Activated CD4-positive, alpha-beta T cell treated with anti-CD3 and anti-CD28 coated beads, Interleukin-2, Interleukin-4, amounts not matched to agents 100 ng/mL and 50 ng/mL, durations not matched to agents 16 hours and 8 hours (primary cell): Measurements from ENCODE around the gene FREY1.

ENCODE experiments used
- DNase-seq: peaks from one replicate; pipeline ENCODE4 v3.0.0-alpha.2; 2020; ENCODE audit warnings: low spot score

FREY1 gene

GRCh38 chr11:45928535-45929215, 21.6 kb upstream of the FREY1 start:
- DNase-seq = no peak

GRCh38 chr11:45927684-45928413, 20.8 kb upstream of the FREY1 start:
- DNase-seq = no peak

DNA sequence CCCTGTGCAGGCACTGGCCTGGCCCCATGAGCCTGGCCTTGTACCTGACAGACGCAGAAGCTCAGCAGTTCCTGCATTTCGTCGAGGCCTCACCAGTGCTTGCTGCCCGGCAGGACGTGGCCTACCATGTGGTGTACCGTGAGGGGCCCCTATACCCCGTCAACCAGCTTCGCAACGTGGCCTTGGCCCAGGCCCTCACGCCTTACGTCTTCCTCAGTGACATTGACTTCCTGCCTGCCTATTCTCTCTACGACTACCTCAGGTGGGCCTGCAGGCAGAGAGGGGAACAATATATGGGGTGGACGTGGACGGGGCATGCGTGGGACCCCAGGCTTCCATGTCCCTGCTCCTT, 20.2 kb upstream of the FREY1 start:
- DNase-seq = no peak

- no peak for DNase-seq
Measured at GRCh38 chr11:45926536-45927331, 19.7 kb upstream of the FREY1 start.

DNA sequence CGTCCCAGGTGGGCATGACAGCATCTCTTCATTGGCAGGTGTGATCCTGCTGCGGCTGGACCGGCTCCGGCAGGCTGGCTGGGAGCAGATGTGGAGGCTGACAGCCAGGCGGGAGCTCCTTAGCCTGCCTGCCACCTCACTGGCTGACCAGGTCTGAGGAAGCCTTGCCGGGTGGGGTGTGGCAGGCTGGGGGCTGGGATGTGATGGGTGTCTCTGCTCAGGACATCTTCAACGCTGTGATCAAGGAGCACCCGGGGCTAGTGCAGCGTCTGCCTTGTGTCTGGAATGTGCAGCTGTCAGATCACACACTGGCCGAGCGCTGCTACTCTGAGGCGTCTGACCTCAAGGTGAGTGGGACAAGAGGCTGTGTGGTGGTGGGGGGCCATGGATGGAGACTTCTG, 18.9 kb upstream of the FREY1 start:
- DNase-seq = no peak

DNA sequence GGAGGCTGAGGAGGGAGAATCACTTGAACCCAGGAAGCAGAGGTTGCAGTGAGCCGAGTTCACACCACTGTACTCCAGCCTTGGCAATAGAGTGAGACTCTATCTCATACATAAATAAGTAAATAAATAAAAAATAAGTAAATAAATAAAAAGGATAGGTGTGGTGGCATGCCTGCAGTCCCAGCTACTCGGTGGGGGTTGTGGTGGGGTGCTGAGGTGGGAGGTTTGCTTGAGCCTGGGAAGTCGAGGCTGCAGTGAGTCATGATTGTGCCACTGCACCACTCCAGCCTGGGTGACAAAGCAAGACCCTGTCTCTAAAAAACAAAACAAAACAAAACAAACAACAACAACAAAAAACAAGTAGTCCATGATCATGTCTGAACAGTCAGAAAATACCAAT, 18.5 kb upstream of the FREY1 start:
- DNase-seq = no peak

GRCh38 chr11:45924927-45925326, 17.9 kb upstream of the FREY1 start:
- DNase-seq = no peak

GRCh38 chr11:45924036-45924915, 17.2 kb upstream of the FREY1 start:
- DNase-seq = no peak

GRCh38 chr11:45922425-45923082, 15.5 kb upstream of the FREY1 start, which contains the start of gene LARGE2:
LARGE2 (plus strand) TSS chr11:45922656; CDS start chr11:45922883, 227 bp downstream.
- DNase-seq = no peak

- DNase-seq = no peak
Measured at GRCh38 chr11:45921561-45922424, 14.7 kb upstream of the FREY1 start.

DNA sequence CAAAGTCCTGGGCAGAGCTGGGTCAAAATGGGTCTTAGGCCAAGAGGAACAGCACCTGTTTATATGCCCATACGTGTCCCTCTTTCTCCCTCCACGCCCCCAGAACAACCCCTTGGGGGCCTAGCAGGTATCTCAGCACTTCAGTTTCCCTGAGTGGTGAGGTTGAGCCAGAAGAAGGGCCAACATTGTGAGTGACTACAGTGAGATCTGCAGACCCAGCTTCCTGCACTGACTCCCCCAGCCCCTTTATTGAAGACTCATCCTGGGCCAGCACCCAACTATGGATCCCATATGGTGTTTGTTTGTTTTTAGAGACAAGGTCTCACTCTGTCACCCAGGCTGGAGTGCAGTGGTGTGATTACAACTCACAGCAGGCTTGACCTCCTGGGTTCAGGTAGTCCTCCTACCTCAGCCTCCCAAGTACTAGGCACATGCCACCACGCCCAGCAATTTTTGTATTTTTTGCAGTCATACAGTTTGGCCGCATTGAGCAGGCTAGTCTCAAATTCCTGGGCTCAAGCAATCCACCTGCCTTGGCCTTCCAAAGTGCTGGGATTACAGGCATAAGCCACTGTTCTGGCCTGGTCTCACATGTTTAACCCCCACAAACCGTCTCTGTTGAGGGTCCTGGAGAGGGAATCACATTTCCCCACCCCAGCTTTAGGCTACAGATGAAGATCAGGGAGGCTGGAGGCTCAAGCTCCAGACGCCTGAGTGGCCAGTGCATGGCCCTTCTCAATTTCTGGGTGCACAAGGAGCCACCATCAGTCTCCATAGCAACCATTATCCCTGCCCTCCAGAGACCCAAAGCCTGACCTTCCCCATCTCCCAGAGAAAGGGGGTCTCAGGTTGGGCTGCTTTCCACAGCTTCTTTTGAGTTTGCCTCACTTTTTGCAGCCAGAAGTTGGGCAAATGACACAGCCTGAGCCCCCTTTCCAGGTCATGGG, 13.7 kb upstream of the FREY1 start:
- DNase-seq = no peak

DNA sequence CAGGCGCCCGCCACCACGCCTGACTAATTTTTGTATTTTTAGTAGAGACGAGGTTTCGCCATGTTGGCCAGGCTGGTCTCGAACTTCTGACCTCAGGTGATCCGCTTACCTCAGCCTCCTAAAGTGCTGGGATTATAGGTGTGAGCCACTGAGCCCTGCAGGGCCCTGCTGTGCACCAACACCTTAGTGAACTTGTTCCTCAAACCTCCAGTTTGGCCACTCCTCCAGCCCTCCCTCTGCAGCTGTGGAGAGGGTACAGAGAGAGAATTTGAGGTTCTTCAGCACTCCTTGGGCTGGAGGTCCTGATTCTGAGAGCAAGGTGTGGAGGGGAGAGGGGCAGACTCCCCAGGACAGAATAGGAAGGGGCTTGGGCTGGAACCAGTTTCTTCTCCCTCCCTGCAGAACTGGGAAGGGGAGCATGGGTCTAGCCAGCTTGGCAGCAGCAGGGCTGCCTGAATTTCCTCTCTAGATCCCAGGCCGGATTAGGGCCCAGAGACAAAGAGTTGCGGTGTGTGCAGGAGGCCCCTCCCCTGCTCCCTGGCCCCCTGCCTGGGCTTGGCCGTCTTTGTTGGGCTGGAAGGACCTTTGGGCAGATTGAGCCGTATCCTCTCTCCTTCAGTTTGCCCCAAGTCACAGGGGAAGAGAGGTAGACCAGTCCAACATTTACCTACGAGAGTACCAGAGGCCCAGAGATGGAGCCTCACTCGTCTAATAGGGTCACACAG, 12.9 kb upstream of the FREY1 start:
- no peak for DNase-seq

DNA sequence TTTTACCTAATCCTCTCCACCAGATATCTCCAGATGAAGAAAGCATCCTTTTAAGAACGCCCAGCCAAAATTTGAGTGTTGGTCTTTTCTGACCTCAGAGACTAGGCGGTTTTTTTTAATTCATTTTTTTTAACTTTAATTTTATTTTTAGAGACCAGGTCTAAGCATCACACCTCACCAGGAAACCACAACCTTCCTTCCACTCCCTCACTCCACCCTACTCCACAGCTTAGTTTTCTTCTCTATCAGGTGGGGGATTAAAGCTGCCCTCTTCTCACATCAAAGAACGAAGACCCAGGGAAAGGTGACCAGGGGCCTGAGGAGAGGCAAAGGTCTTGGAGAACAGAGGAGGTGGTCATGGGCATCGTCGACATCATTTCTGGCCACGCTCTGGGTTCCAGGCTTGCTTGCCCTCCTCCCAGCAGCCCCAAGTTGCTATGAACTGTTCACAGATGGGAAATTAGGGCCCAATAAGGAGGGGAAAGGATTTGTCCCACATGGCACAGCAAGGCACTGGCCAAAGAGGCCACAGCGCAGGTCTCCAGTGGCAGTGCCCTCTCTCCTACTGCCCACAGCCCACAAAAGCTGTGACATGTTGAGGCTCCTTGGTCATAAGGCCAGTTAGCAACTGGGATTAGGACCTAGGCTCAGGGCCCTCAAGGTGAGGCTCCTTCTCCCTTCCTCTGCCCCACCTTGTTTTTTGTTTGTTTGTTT, 12.0 kb upstream of the FREY1 start:
- no peak for DNase-seq

DNA sequence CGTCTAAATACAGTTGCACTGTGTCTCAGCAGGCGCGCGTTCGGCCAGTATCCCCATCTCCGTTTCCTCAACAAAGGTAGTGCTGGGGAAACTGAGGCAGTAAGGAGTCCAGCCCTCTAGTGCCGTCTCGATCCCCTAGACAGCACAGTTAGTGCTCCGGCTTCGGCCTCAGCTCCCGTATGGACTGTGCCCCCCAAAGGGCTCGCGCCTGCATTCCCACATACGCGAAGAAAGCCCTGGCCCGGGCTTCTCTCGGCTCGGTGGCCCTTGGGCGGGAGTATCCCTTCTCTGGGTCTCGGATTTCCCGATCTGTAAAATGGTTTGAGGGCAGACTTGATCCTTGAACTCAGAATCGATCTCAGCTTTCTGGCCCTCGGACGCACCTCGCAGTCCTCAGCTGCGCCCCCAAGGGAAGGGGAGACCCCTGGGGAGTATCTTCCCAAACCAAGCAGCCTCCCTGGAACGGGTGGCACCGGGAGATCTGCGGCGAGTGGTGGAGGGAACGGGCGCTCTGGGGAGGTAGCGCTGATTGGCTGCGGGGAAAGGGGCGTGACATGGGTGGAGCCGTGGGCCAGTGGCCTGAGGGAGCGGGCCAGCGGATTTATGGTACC, 11.4 kb upstream of the FREY1 start:
- peak; percentile 74 for DNase-seq

- DNase-seq = peak; percentile 97
Measured at GRCh38 chr11:45917623-45918330, 10.7 kb upstream of the FREY1 start, which contains the start of gene PEX16. PEX16 (minus strand) TSS chr11:45917877; CDS start chr11:45917811, 66 bp downstream.

DNA sequence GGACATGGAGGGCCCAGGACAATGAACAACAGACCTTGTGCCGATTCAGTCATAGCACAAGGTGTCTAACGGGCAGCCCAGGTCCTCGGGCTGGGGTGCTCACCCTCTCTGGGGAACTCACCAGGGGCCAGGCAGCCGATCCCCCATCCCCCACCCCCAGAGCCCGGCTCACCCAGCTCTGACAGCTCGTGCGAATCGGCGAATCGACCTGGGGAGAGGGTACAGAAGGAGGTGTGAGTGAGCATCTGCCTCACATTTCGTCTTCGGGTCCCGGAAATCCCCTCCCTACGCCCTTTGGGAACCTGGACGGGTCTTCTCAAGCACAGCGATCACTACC, 10.2 kb upstream of the FREY1 start:
- DNase-seq = no peak

DNA sequence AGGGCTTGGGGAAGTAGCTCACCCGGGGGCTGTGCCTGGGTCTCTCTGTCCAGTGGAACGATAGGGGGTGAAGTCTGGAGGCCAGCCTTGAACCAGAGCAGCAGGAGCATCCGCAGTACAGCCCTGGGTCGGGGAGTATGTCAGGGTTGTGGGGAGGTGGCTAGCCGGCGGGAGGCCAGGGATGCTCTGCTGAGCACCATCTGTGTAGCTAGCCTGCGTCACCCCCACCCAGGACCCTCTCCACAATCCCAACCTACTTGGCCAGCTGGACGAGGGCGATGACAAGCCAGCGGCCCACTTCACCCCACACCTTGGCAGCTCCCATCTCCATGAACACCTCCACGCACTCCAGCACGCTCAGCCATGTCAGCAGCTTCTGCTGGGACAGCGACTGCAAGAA, 8.4 kb upstream of the FREY1 start:
- no peak for DNase-seq
